ENCODE results near the gene CYB561.

CYB561 gene

GRCh38 chr17:63490329-63490728 lies 44.2 kb upstream of the CYB561 start:
- no peak for TF ChIP-seq POLR2AphosphoS5 (IDR thresholded peaks at IDR 0.05; ENCODE audit: low read depth, low read length)
- TF ChIP-seq REST (IDR thresholded peaks at IDR 0.05; ENCODE audit: insufficient read depth in 1 of 2, low read depth in 2 of 2, low read length in 2 of 2): no peak
- no peak for TF ChIP-seq SIN3A (IDR thresholded peaks at IDR 0.05; ENCODE audit: borderline replicate concordance, insufficient read depth, low read length)
- no peak for TF ChIP-seq TAF1 (IDR thresholded peaks at IDR 0.05; ENCODE audit: borderline replicate concordance, insufficient read depth, low read length)
- TF ChIP-seq FOXP2 (optimal IDR thresholded peaks at IDR 0.05; ENCODE audit: borderline replicate concordance, extremely low read depth, extremely low read length, insufficient read depth): no peak

DNA sequence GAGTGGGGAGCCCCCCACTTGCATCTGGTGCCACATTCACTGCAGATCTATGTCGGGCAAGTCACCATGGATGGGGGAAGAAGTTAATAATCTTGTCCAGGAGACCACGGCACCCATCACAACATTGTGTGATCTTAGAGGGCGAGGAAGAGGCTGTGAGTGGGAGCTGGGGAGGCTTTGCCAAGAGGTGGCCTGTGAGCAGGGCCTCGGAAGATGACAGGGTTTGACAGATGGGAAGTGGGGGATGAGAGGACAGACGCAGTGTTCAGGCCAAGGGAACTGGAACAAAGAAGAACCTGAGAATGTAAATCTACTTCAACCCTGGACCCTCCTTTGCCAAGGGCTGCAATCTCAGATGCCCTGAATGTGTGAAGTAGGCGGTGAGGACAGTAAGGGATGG lies 43.2 kb upstream of the CYB561 start:
- TF ChIP-seq TAF1 (IDR thresholded peaks at IDR 0.05; ENCODE audit: borderline replicate concordance, insufficient read depth, low read length) (no peak), POLR2AphosphoS5 (IDR thresholded peaks at IDR 0.05; ENCODE audit: low read depth, low read length) (no peak), FOXP2 (optimal IDR thresholded peaks at IDR 0.05; ENCODE audit: borderline replicate concordance, extremely low read depth, extremely low read length, insufficient read depth) (no peak), REST (IDR thresholded peaks at IDR 0.05; ENCODE audit: insufficient read depth in 1 of 2, low read depth in 2 of 2, low read length in 2 of 2) (no peak), SIN3A (IDR thresholded peaks at IDR 0.05; ENCODE audit: borderline replicate concordance, insufficient read depth, low read length) (no peak)

GRCh38 chr17:63488851-63489250 lies 42.7 kb upstream of the CYB561 start:
- TF ChIP-seq TAF1 (IDR thresholded peaks at IDR 0.05; ENCODE audit: borderline replicate concordance, insufficient read depth, low read length): no peak
- no peak for TF ChIP-seq REST (IDR thresholded peaks at IDR 0.05; ENCODE audit: insufficient read depth in 1 of 2, low read depth in 2 of 2, low read length in 2 of 2)
- TF ChIP-seq FOXP2 (optimal IDR thresholded peaks at IDR 0.05; ENCODE audit: borderline replicate concordance, extremely low read depth, extremely low read length, insufficient read depth): no peak
- no peak for TF ChIP-seq POLR2AphosphoS5 (IDR thresholded peaks at IDR 0.05; ENCODE audit: low read depth, low read length)
- no peak for TF ChIP-seq SIN3A (IDR thresholded peaks at IDR 0.05; ENCODE audit: borderline replicate concordance, insufficient read depth, low read length)

DNA sequence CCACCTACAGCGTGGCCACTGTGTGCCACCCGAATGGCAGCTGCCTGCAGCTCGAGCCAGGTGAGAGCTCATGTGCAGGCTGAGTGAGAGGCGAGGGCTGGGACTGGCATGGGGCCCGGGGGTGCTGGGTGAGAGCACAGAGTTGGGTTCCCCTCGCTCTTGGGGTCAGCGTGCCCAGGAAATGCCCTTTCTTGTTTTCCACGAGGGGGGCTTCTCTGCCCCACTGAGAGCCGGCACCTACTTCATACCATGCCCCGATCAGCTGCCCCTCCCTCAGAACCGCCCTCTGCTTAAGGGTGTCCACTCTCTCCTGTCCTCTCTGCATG lies 40.9 kb upstream of the CYB561 start:
- TF ChIP-seq SIN3A (IDR thresholded peaks at IDR 0.05; ENCODE audit: borderline replicate concordance, insufficient read depth, low read length) (no peak), FOXP2 (optimal IDR thresholded peaks at IDR 0.05; ENCODE audit: borderline replicate concordance, extremely low read depth, extremely low read length, insufficient read depth) (no peak), REST (IDR thresholded peaks at IDR 0.05; ENCODE audit: insufficient read depth in 1 of 2, low read depth in 2 of 2, low read length in 2 of 2) (no peak)

GRCh38 chr17:63486317-63487013 lies 40.4 kb upstream of the CYB561 start:
- TF ChIP-seq FOXP2 (optimal IDR thresholded peaks at IDR 0.05; ENCODE audit: borderline replicate concordance, extremely low read depth, extremely low read length, insufficient read depth): no peak
- no peak for TF ChIP-seq TAF1 (IDR thresholded peaks at IDR 0.05; ENCODE audit: borderline replicate concordance, insufficient read depth, low read length)
- TF ChIP-seq POLR2AphosphoS5 (IDR thresholded peaks at IDR 0.05; ENCODE audit: low read depth, low read length): no peak
- TF ChIP-seq SIN3A (IDR thresholded peaks at IDR 0.05; ENCODE audit: borderline replicate concordance, insufficient read depth, low read length): no peak
- no peak for TF ChIP-seq REST (IDR thresholded peaks at IDR 0.05; ENCODE audit: insufficient read depth in 1 of 2, low read depth in 2 of 2, low read length in 2 of 2)
